ENCODE measurements around the gene LSP1. TPM values are rescaled to one million over a fixed set of nuclear protein-coding genes. Genes with fewer than 3 reads are reported as not detected.

LSP1 gene
- total RNA-seq, 1 donor from 2014 or later = not detected

DNA sequence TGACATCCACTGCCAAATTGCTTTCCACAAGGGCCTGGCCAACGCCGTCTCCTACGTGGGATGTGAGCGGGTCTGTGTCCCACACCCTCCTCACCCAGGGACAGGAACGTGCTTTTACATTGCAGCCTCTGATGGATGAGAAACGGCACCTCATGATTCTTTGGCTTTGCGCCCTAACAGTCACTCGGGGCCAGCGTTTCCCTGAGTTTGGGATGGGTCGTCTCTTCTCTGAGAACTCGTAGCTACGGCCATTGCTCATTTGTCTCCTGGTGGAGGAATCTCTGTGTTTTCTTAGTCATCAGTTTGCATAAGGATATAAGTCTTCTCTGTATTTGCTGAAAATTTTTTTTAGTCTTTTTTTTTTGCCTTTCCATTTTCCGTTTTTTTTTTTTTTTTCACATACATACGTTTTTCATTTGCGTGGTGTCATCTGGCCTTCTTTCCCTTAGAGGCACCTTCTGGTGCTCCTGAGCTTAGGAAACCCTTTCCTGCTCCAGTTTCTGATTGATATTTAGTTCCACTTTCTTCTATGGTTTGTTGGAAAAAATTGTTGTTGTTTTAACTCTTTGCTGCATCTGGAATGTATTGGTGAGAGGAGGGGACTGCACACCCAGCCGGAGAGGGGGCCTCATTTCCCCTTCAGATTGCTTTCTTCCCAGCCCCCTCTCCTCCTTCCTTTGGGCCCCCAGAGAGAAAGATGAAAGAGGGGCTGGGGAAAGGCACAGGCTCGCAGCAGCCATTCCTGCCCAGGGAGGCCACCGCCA lies 78.6 kb downstream of the LSP1 start:
- peaks cover 3% of the 10 kb centered on the region for H3K27me3 Mint-ChIP-seq (ENCODE audit: unreplicated experiment)
- H3K36me3 Mint-ChIP-seq (ENCODE audit: low read depth, unreplicated experiment) = no peaks in the 10 kb centered on the region
- no peak for DNase-seq (ENCODE audit: low spot score)
- no peak overlapping the region for H3K4me3 Mint-ChIP-seq (ENCODE audit: unreplicated experiment)
- TF ChIP-seq, protein P1, sequence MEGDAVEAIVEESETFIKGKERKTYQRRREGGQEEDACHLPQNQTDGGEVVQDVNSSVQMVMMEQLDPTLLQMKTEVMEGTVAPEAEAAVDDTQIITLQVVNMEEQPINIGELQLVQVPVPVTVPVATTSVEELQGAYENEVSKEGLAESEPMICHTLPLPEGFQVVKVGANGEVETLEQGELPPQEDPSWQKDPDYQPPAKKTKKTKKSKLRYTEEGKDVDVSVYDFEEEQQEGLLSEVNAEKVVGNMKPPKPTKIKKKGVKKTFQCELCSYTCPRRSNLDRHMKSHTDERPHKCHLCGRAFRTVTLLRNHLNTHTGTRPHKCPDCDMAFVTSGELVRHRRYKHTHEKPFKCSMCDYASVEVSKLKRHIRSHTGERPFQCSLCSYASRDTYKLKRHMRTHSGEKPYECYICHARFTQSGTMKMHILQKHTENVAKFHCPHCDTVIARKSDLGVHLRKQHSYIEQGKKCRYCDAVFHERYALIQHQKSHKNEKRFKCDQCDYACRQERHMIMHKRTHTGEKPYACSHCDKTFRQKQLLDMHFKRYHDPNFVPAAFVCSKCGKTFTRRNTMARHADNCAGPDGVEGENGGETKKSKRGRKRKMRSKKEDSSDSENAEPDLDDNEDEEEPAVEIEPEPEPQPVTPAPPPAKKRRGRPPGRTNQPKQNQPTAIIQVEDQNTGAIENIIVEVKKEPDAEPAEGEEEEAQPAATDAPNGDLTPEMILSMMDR (IDR thresholded peaks at IDR 0.05; ENCODE audit: unreplicated experiment) = no peak
- H3K27ac Mint-ChIP-seq (ENCODE audit: unreplicated experiment) = no peak overlapping the region
- H3K4me1 Mint-ChIP-seq (ENCODE audit: unreplicated experiment) = no peaks in the 10 kb centered on the region
- no peaks in the 10 kb centered on the region for H3K9me3 Mint-ChIP-seq (ENCODE audit: unreplicated experiment)

DNA sequence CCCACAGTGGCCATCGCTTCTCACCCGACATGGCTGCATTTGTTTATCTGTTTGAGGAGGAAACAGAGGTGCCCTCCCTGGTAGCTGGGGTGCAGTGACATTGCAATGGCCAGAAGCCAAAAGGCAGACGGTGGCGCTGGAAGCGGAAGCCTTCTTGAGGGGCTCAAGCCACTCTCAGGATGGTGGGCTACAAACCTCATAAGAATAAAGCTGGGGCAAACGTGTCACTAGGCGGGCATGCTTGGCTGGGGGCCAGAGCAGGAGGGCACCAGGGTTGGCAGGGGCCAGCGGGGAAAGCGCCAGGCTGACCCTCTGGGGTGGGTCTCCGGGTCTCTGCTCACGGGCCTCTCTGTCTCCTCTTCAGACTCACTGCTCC lies 79.2 kb downstream of the LSP1 start:
- TF ChIP-seq, protein P1 (IDR thresholded peaks at IDR 0.05; ENCODE audit: unreplicated experiment) = no peak
- Mint-ChIP-seq H3K36me3 (ENCODE audit: low read depth, unreplicated experiment) (no peaks in the 10 kb centered on the region), H3K4me3 (ENCODE audit: unreplicated experiment) (no peak overlapping the region), H3K9me3 (ENCODE audit: unreplicated experiment) (no peaks in the 10 kb centered on the region), H3K27me3 (ENCODE audit: unreplicated experiment) (peaks cover 3% of the 10 kb centered on the region), H3K27ac (ENCODE audit: unreplicated experiment) (no peak overlapping the region), H3K4me1 (ENCODE audit: unreplicated experiment) (no peaks in the 10 kb centered on the region)
- no peak for DNase-seq (ENCODE audit: low spot score)

DNA sequence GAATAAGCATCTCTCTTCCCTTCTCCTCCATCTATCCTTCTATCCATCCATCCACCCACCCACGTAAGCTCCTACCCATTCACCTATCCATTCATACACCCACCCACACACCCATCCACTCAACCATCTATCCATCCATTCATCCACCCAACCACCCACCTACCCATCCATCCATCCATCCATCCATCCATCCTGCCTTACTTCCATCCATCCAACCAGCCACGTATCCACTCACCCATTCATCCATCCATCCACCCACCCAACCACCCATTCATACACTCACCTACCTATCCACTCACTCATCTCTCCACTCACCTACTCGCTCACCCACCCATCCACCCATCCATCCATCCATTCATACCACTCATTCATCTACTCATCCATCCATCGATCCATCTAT lies 79.8 kb downstream of the LSP1 start:
- Mint-ChIP-seq H3K27me3 (ENCODE audit: unreplicated experiment) (peaks cover 3% of the 10 kb centered on the region), H3K4me3 (ENCODE audit: unreplicated experiment) (no peak overlapping the region), H3K36me3 (ENCODE audit: low read depth, unreplicated experiment) (no peaks in the 10 kb centered on the region), H3K27ac (ENCODE audit: unreplicated experiment) (no peak overlapping the region), H3K4me1 (ENCODE audit: unreplicated experiment) (no peaks in the 10 kb centered on the region), H3K9me3 (ENCODE audit: unreplicated experiment) (no peaks in the 10 kb centered on the region)
- no peak for DNase-seq (ENCODE audit: low spot score)
- TF ChIP-seq, protein P1 (IDR thresholded peaks at IDR 0.05; ENCODE audit: unreplicated experiment) = no peak

DNA sequence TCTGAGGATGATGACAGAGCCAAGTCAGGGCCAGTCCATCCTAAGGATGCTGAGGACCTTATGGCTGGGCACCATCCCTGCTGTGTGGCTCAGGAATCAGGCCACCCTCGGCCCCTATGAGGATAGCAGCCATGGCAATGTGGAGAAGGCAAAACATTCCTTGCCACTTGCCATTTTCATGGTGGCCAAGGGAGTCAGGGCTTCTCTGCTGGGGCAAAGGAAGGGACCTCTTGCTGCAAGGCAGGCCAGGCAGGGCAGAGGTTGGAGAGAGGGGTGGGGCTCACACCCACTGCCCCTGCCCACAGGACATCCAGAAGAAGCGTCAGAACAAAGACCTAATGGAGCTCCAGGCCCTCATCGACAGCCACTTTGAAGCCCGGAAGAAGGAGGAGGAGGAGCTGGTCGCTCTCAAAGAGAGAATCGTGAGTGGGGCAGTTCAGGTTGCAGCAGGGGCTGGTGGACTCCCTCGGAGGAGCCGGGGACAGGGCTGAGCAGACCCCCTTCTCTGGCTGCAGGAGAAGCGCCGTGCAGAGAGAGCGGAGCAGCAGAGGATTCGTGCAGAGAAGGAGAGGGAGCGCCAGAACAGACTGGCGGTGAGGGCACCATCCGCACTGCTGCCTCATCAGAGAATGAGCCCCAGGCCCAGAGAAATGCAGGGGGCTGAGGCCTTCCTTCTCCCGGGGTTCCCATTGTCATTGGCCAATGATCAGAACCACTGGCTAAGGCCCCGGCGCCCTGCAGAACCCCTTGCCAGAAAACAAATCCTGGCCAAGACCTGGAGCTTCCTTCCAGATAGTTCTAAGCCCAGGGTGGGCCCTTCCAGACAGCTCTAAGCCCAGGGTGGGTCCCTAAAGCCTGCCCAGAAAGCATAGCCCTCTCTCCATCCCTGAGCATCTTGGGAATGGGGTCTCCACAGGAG lies 80.8 kb downstream of the LSP1 start:
- Mint-ChIP-seq H3K9me3 (ENCODE audit: unreplicated experiment) (no peaks in the 10 kb centered on the region), H3K4me1 (ENCODE audit: unreplicated experiment) (no peaks in the 10 kb centered on the region), H3K36me3 (ENCODE audit: low read depth, unreplicated experiment) (no peaks in the 10 kb centered on the region), H3K27me3 (ENCODE audit: unreplicated experiment) (peaks cover 3% of the 10 kb centered on the region), H3K4me3 (ENCODE audit: unreplicated experiment) (no peak overlapping the region), H3K27ac (ENCODE audit: unreplicated experiment) (no peak overlapping the region)
- TF ChIP-seq, protein P1 (IDR thresholded peaks at IDR 0.05; ENCODE audit: unreplicated experiment) = no peak
- DNase-seq (ENCODE audit: low spot score) = no peak
